Hepatocyte (in vitro differentiated cells): ENCODE results near the gene CCDC138. TPM values are rescaled to one million over a fixed set of nuclear protein-coding genes. Genes with fewer than 3 reads are reported as not detected.

Experiments used
- DNase-seq: peaks from one replicate; pipeline ENCODE4 v3.0.0-alpha.2; 2016; ENCODE audit warnings: low spot score
- H2AFZ ChIP-seq: fragments of 200-600 bp; sonication (generic); 2 replicates; pipeline ENCODE4 v1.6.0; 2016; ENCODE audit warnings: antibody characterized with exemption, mild to moderate bottlenecking
- H3K27ac ChIP-seq: fragments of 200-600 bp; sonication (generic); 2 replicates; pipeline ENCODE4 v1.5.1; 2016; ENCODE audit warnings: mild to moderate bottlenecking
- H3K27me3 ChIP-seq: fragments of 200-600 bp; sonication (generic); 2 replicates; pipeline ENCODE4 v1.6.1; 2016
- H3K36me3 ChIP-seq: fragments of 200-600 bp; sonication (generic); replicated peaks from 2 replicates; pipeline ENCODE4 v1.5.1; 2016; ENCODE audit warnings: low read depth; ENCODE audit not compliant: insufficient read depth
- H3K4me1 ChIP-seq: fragments of 200-600 bp; sonication (generic); 2 replicates; pipeline ENCODE4 v1.5.1; 2016; ENCODE audit warnings: mild to moderate bottlenecking, moderate library complexity; ENCODE audit not compliant: insufficient read depth
- H3K4me2 ChIP-seq: fragments of 200-600 bp; sonication (generic); 2 replicates; pipeline ENCODE4 v1.6.0; 2016
- H3K4me3 ChIP-seq: fragments of 200-600 bp; sonication (generic); 2 replicates; pipeline ENCODE4 v1.5.1; 2016; ENCODE audit warnings: mild to moderate bottlenecking
- H3K79me2 ChIP-seq: fragments of 200-600 bp; sonication (generic); 2 replicates; pipeline ENCODE4 v1.6.0; 2017; ENCODE audit warnings: mild to moderate bottlenecking
- H3K9me2 ChIP-seq: fragments of 200-600 bp; sonication (generic); replicated peaks from 2 replicates; pipeline ENCODE4 v1.6.0; 2017; ENCODE audit warnings: mild to moderate bottlenecking; ENCODE audit not compliant: insufficient read depth
- H3K9me3 ChIP-seq: fragments of 200-600 bp; sonication (generic); 2 replicates; pipeline ENCODE4 v1.5.1; 2016; ENCODE audit warnings: low read depth, mild to moderate bottlenecking
- H4K20me1 ChIP-seq: fragments of 200-600 bp; sonication (generic); 2 replicates; pipeline ENCODE4 v1.6.0; 2016; ENCODE audit warnings: mild to moderate bottlenecking; ENCODE audit not compliant: insufficient read depth, poor library complexity, severe bottlenecking
- EZH2 ChIP-seq: fragments of 200-600 bp; sonication (generic); IDR thresholded peaks from 2 replicates; pipeline ENCODE4 v1.6.1; 2016; ENCODE audit warnings: antibody characterized with exemption, mild to moderate bottlenecking, borderline replicate concordance
- EZH2phosphoT487 ChIP-seq: fragments of 200-600 bp; sonication (generic); IDR thresholded peaks from one replicate; pipeline ENCODE4 v1.6.1; 2018; ENCODE audit warnings: antibody characterized with exemption, mild to moderate bottlenecking, low read depth, moderate library complexity; ENCODE audit not compliant: unreplicated experiment, severe bottlenecking
- WGBS: methylation state at CpG from one replicate; pipeline ENCODE4 v1.1.6; 2016; ENCODE audit warnings: low lambda C conversion rate; ENCODE audit errors: missing lambda C conversion rate; 5-methylcytosine and 5-hydroxymethylcytosine counted together
- polyA plus RNA-seq: library from polyadenylated mRNA; unstranded; fragments of >200 nt; fragmentation: Nextera tagmentation; extraction: Ambion mirVana; gene quantifications from 2 replicates; pipeline ENCODE4 v1.2.1, GENCODE V29; 2016
- total RNA-seq: library from RNA; depleted of rRNA; stranded (reverse); fragments of >200 nt; gene quantifications from 2 replicates; pipeline ENCODE4 v1.2.3, GENCODE V29; 2014
- TF ChIP-seq, protein P1 (sequence below): fragments of 200-600 bp; sonication (generic); IDR thresholded peaks from 2 replicates; pipeline ENCODE4 v1.5.1; 2016; ENCODE audit warnings: antibody characterized with exemption, mild to moderate bottlenecking; ENCODE audit not compliant: poor library complexity

Gene CCDC138
- total and polyA plus RNA-seq, 2 experiments from 2014 or later: 2.7 to 6.6 TPM

DNA sequence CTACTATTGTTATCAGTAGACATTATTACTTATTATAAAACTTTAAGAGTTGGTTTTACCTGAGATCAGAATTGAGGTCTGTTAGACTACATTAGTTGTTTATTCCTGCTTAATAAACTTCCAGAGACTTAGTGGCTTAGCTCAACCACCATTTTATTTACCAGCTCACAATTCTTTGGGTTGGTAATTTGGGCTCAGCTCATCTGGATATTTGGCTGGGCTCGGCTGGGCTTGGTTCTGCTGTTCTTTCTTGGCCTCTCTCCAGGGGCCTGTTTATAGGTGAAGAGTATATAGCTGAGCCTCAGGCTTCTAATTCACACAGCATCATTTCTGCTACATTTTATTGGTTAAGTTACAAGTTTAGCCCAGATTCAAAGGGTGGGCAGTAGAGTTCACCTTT, 67.9 kb downstream of the CCDC138 start:
- Histone ChIP-seq H3K9me3 (no peaks in the 10 kb centered on the region), H4K20me1 (no peaks in the 10 kb centered on the region), H3K4me2 (no peak overlapping the region), H3K27me3 (no peaks in the 10 kb centered on the region), H3K36me3 (no peaks in the 10 kb centered on the region), H3K4me1 (no peaks in the 10 kb centered on the region), H3K79me2 (no peaks in the 10 kb centered on the region), H3K4me3 (no peak overlapping the region), H3K9me2 (no peaks in the 10 kb centered on the region), H2AFZ (no peak overlapping the region), H3K27ac (no peak overlapping the region)
- WGBS: 68% methylated on average over 1 of the region's 1 CpG
- DNase-seq: no peak
- TF ChIP-seq, protein P1, sequence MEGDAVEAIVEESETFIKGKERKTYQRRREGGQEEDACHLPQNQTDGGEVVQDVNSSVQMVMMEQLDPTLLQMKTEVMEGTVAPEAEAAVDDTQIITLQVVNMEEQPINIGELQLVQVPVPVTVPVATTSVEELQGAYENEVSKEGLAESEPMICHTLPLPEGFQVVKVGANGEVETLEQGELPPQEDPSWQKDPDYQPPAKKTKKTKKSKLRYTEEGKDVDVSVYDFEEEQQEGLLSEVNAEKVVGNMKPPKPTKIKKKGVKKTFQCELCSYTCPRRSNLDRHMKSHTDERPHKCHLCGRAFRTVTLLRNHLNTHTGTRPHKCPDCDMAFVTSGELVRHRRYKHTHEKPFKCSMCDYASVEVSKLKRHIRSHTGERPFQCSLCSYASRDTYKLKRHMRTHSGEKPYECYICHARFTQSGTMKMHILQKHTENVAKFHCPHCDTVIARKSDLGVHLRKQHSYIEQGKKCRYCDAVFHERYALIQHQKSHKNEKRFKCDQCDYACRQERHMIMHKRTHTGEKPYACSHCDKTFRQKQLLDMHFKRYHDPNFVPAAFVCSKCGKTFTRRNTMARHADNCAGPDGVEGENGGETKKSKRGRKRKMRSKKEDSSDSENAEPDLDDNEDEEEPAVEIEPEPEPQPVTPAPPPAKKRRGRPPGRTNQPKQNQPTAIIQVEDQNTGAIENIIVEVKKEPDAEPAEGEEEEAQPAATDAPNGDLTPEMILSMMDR: no peak
- TF ChIP-seq EZH2phosphoT487: no peak
- TF ChIP-seq EZH2: no peak

DNA sequence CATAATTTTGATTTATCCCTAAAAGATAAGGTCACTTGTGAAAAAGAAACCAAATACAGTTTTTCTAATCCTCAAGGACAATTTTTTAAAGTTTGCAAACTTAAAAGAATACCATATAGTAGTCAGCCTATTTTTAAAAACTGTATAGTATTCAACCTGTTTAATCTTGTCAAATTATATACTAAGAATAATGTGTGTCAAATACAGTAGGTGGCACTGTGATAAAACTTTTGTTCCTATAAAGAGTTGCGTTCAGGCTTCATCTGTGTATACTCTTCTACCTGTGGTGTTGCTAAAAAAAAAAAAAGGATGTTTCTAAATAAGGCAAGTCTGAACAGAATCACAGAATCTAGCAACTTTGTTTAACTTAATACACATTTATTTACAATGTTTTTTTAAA, 68.6 kb downstream of the CCDC138 start:
- Histone ChIP-seq H3K36me3 (no peaks in the 10 kb centered on the region), H4K20me1 (no peaks in the 10 kb centered on the region), H3K4me1 (no peaks in the 10 kb centered on the region), H3K79me2 (no peaks in the 10 kb centered on the region), H2AFZ (no peak overlapping the region), H3K4me2 (no peak overlapping the region), H3K9me3 (no peaks in the 10 kb centered on the region), H3K27ac (no peak overlapping the region), H3K9me2 (no peaks in the 10 kb centered on the region), H3K4me3 (no peak overlapping the region), H3K27me3 (no peaks in the 10 kb centered on the region)
- TF ChIP-seq, protein P1: peak; percentile 39
- no peak for TF ChIP-seq EZH2
- no peak for TF ChIP-seq EZH2phosphoT487
- 56% methylated on average over 1 of the region's 1 CpG for WGBS
- DNase-seq: peak; percentile 11

DNA sequence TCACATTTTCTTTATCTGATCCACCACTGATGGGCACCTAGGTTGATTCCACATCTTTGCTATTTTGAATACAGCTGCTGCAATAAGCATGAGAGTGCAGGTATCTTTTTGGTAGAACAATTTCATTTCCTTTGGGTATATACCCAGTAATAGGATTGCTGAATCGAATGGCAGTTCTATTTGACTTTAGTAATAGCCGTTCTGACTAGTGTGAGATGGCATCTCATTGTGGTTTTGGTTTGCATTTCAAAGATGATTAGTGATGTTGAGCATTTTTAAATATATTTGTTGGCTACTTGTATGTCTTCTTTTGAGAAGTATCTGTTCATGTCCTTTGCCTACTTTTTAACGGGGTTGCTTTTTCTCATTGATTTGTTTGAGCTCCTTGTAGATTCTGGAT, 72.3 kb downstream of the CCDC138 start:
- Histone ChIP-seq H3K4me1 (no peaks in the 10 kb centered on the region), H3K9me3 (no peaks in the 10 kb centered on the region), H3K4me3 (no peak overlapping the region), H3K9me2 (no peaks in the 10 kb centered on the region), H3K79me2 (no peaks in the 10 kb centered on the region), H3K27ac (no peak overlapping the region), H3K4me2 (no peak overlapping the region), H3K27me3 (no peaks in the 10 kb centered on the region), H2AFZ (no peak overlapping the region), H3K36me3 (no peaks in the 10 kb centered on the region), H4K20me1 (no peaks in the 10 kb centered on the region)
- 100% methylated on average over 3 of the region's 3 CpGs for WGBS
- TF ChIP-seq, protein P1: no peak
- no peak for TF ChIP-seq EZH2
- TF ChIP-seq EZH2phosphoT487: no peak
- DNase-seq: no peak

DNA sequence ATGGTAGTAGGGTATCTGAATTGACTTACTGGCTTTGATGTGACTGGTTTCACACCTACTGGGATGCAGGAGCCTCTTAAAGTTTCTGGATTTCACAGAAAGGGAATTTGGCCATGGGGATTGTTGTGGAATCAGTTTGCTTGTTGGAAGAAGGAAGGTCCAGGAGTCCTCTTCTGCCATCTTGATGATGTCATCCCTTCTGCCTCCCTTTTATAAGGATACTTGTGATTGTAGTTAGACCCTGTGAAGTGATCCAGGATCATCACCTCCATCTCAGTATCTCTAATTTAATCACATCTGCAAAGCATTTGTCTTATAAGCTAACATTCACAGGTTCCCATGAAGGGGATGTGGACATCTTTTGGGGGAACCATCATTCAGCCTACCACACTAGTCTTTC, 79.5 kb downstream of the CCDC138 start:
- Histone ChIP-seq H3K36me3 (peaks cover 4% of the 10 kb centered on the region), H2AFZ (no peak overlapping the region), H4K20me1 (no peaks in the 10 kb centered on the region), H3K9me3 (peaks cover 7% of the 10 kb centered on the region), H3K79me2 (no peaks in the 10 kb centered on the region), H3K4me2 (no peak overlapping the region), H3K9me2 (no peaks in the 10 kb centered on the region), H3K4me1 (no peaks in the 10 kb centered on the region), H3K27me3 (no peaks in the 10 kb centered on the region), H3K4me3 (no peak overlapping the region), H3K27ac (no peak overlapping the region)
- no peak for TF ChIP-seq EZH2
- no peak for DNase-seq
